ENCODE measurements around the gene NPEPL1. TPM values are rescaled to one million over a fixed set of nuclear protein-coding genes. Genes with fewer than 3 reads are reported as not detected.

NPEPL1 gene
- total and polyA plus RNA-seq, 2 of the 8 experiments (the other 6 are each of a cell fraction or from before 2014, with no cell fraction given) = 12.4 to 26.8 TPM

- Histone ChIP-seq H4K8ac (ENCODE audit: extremely low read depth, insufficient read depth, low read length) (no peak overlapping the region), H3K9me3 (ENCODE audit: insufficient read depth in 2 of 2, low read depth in 1 of 2, low read length in 1 of 2) (no peaks in the 10 kb centered on the region), H3K27ac (ENCODE audit: low read depth, low read length) (no peak overlapping the region), H3K4ac (replicated peaks; ENCODE audit: insufficient read length, low read depth, low read length) (no peak overlapping the region), H2BK15ac (ENCODE audit: low read length) (no peak overlapping the region), H3K23ac (ENCODE audit: insufficient read length) (no peak overlapping the region), H4K91ac (replicated peaks; ENCODE audit: insufficient read length, low read length) (no peak overlapping the region), H2AK5ac (ENCODE audit: low read depth, low read length) (no peak overlapping the region), H3K4me1 (replicated peaks in 1 of 4; ENCODE audit: control insufficient read depth in 3 of 4, insufficient read depth in 4 of 4, low read length in 3 of 4) (peaks cover 3 to 15% (median 8%) of the 10 kb centered on the region in 4 experiments; a peak in 6 of 7 replicates), H4K5ac (ENCODE audit: insufficient read length, low read depth, low read length) (no peak overlapping the region), H4K20me1 (replicated peaks in 1 of 2; ENCODE audit: control insufficient read depth in 1 of 2, insufficient read depth in 2 of 2, low read length in 2 of 2) (peaks cover 3 to 8% of the 10 kb centered on the region in 2 experiments), H2BK5ac (ENCODE audit: low read depth, low read length) (peak overlapping the region; percentile 44; the same call in 1 of the 2 replicates), H3K18ac (ENCODE audit: extremely low read depth, low read length) (no peak overlapping the region), H3K9ac (replicated peaks in 1 of 4; ENCODE audit: extremely low read depth in 1 of 4, low read depth in 3 of 4, low read length in 3 of 4) (no peak overlapping the region; a peak in 1 of 7 replicates), H3K4me3 (ENCODE audit: extremely low read depth in 1 of 4, insufficient read depth in 2 of 4, low read depth in 3 of 4, low read length in 4 of 4) (no peak overlapping the region), H2BK120ac (replicated peaks; ENCODE audit: low read depth, low read length) (no peak overlapping the region), H3K79me1 (ENCODE audit: low read depth, low read length) (0 out of 2 replicates have a peak, but pooled peaks cover 4% of the 10 kb centered on the region), H3K27me3 (replicated peaks in 1 of 4; ENCODE audit: control insufficient read depth in 3 of 4, extremely low read depth in 1 of 4, insufficient read depth in 3 of 4, low read length in 3 of 4) (no peaks in the 10 kb centered on the region), H3K23me2 (ENCODE audit: low read depth, low read length) (peaks cover 4% of the 10 kb centered on the region; the same call in 1 of the 2 replicates), H2BK20ac (ENCODE audit: low read length) (no peak overlapping the region), H3K79me2 (ENCODE audit: control insufficient read depth in 1 of 2, insufficient read depth in 2 of 2, low read length in 2 of 2) (no peaks in the 10 kb centered on the region; a peak in 1 of 4 replicates), H2AFZ (ENCODE audit: low read length) (no peak overlapping the region), H3K14ac (ENCODE audit: insufficient read length) (no peak overlapping the region), H3K4me2 (ENCODE audit: insufficient read depth in 1 of 2, low read depth in 2 of 2, low read length in 2 of 2) (no peak overlapping the region), H2BK12ac (ENCODE audit: low read depth, low read length) (no peak overlapping the region), H3K56ac (replicated peaks; ENCODE audit: insufficient read length, low read depth, low read length) (no peak overlapping the region), H3K36me3 (ENCODE audit: control insufficient read depth in 2 of 4, insufficient read depth in 4 of 4, low read length in 3 of 4) (peaks cover 4 to 31% (median 13%) of the 10 kb centered on the region in 4 experiments; a peak in 7 of 8 replicates)
- ChIA-PET CTCF (ENCODE audit: partially characterized antibody) (interaction anchor here (1.3 to 3.2 kb wide), 3 partner anchors 25 to 217 kb away, joined by 3 to 8 read pairs (median 5); no protein-coding TSS in a partner anchor), POLR2A (ENCODE audit: partially characterized antibody) (interaction anchor here (0.8 to 16.8 kb wide), 9 partner anchors 8 to 152 kb away, joined by 3 to 188 read pairs (median 4); partner anchors contain the start of gene STX16)
- FAIRE-seq (no peak), DNase-seq (ENCODE audit: low read depth in 1 of 2, low spot score in 2 of 2) (no peak)
- WGBS, 2 experiments (ENCODE audit: extremely low coverage in 1 of 2, insufficient coverage in 1 of 2, insufficient read length in 1 of 2, insufficient replicate concordance in 2 of 2, low coverage in 1 of 2, low lambda C conversion rate in 2 of 2, missing lambda C conversion rate in 1 of 2) = 93% methylated on average over 13 of the region's 15 CpGs; no CpG with 5 or more reads in 1 of the 2 experiments
- TF ChIP-seq JUN (IDR thresholded peaks at IDR 0.05; ENCODE audit: low read depth, low read length) = no peak
- no peak for TF ChIP-seq ZNF274 (IDR thresholded peaks at IDR 0.05; ENCODE audit: borderline replicate concordance, extremely low read depth, low read length)
- no peak for TF ChIP-seq SP2 (IDR thresholded peaks at IDR 0.05; ENCODE audit: low read length)
- TF ChIP-seq USF2 (IDR thresholded peaks at IDR 0.05; ENCODE audit: low read length) = no peak
- TF ChIP-seq EGR1 (IDR thresholded peaks at IDR 0.05; ENCODE audit: borderline replicate concordance, low read depth, low read length) = no peak
Observed at GRCh38 chr20:58697867-58698703, 5.5 kb downstream of the NPEPL1 start.

Data from H1 (cell line).